ENCODE measurements around the gene AUTS2.

DNA sequence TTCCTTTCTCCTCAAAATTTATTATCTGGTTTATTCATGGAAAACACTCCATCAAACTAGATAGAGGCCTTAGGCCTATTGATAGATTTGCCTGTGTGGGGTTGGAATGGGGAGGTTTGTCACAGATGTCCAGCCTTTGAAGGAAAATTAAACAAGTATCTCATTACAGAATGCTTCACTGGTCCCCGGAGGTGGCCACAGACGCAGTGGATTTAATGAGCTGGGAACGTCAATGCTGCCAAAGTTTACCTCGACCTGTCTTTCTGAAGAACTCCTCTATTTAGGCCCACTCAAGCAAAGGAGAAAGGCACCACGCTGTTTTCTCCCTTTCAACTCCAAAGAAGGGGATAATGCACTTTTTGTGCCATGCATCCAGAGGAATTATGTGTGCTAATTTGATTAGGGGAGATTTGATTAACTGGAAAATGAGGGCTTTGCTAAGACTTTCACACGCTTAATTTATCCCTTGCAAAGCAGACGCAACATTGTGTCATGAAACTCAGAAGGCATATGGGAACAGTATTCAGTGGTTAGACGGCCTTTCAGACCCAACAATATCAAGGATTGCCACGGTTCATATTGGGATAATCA lies 974.9 kb downstream of the AUTS2 start:
- TF ChIP-seq CTCF (IDR thresholded peaks at IDR 0.05 in 2 of 3, conservative IDR thresholded peaks at IDR 0.05 in 1 of 3; ENCODE audit: insufficient read depth in 2 of 3, low read depth in 1 of 3, low read length in 3 of 3) (no peak), NEUROD1 (IDR thresholded peaks at IDR 0.05; ENCODE audit: borderline replicate concordance, low read depth, low read length, partially characterized antibody) (no peak), NFE2L1 (tag; IDR thresholded peaks at IDR 0.05; ENCODE audit: borderline replicate concordance, low read depth) (no peak), GABPA (tag; conservative IDR thresholded peaks at IDR 0.05; ENCODE audit: low read depth) (no peak), ZNF24 (IDR thresholded peaks at IDR 0.05) (no peak), SIN3B (IDR thresholded peaks at IDR 0.05; ENCODE audit: low read depth) (no peak), MBD2 (IDR thresholded peaks at IDR 0.05; ENCODE audit: borderline replicate concordance, low read depth) (no peak), POLR3A (IDR thresholded peaks at IDR 0.05; ENCODE audit: borderline replicate concordance, extremely low read depth, insufficient read depth, insufficient read length) (no peak), EZH2 (IDR thresholded peaks at IDR 0.05; ENCODE audit: borderline replicate concordance, low read depth, low read length) (no peak), THRA (IDR thresholded peaks at IDR 0.05) (no peak), SMC3 (conservative IDR thresholded peaks at IDR 0.05; ENCODE audit: insufficient read depth, low read depth, low read length) (no peak)
- TF ChIP-seq, protein P1, sequence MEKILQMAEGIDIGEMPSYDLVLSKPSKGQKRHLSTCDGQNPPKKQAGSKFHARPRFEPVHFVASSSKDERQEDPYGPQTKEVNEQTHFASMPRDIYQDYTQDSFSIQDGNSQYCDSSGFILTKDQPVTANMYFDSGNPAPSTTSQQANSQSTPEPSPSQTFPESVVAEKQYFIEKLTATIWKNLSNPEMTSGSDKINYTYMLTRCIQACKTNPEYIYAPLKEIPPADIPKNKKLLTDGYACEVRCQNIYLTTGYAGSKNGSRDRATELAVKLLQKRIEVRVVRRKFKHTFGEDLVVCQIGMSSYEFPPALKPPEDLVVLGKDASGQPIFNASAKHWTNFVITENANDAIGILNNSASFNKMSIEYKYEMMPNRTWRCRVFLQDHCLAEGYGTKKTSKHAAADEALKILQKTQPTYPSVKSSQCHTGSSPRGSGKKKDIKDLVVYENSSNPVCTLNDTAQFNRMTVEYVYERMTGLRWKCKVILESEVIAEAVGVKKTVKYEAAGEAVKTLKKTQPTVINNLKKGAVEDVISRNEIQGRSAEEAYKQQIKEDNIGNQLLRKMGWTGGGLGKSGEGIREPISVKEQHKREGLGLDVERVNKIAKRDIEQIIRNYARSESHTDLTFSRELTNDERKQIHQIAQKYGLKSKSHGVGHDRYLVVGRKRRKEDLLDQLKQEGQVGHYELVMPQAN (IDR thresholded peaks at IDR 0.05; ENCODE audit: borderline replicate concordance): no peak
